Ovary (tissue), 3 donors: ENCODE results near the gene TOP3B.

Experiments used
- EP300 ChIP-seq: sonication (generic); formaldehyde crosslinking; IDR thresholded peaks from one replicate; pipeline ENCODE4 v1.6.1; 2017; ENCODE audit warnings: antibody characterized with exemption
- POLR2A ChIP-seq: fragments of 450-650 bp; IDR thresholded peaks from one replicate; pipeline ENCODE4 v1.6.1; 2017; ENCODE audit warnings: antibody characterized with exemption, mild to moderate bottlenecking, moderate library complexity
- TF ChIP-seq, protein P1 (sequence below), 3 donors: fragments of 450-650 bp in 2 of 3; fragments of 200-600 bp in 1 of 3; IDR thresholded peaks; one replicate each; pipeline versions ENCODE4 v1.5.1 to v1.8.0; 2016 to 2022; ENCODE audit warnings: antibody characterized with exemption in 3 of 3, mild to moderate bottlenecking in 1 of 3
- donor health status: DM: no; HTN: no; CAD: no.

DNA sequence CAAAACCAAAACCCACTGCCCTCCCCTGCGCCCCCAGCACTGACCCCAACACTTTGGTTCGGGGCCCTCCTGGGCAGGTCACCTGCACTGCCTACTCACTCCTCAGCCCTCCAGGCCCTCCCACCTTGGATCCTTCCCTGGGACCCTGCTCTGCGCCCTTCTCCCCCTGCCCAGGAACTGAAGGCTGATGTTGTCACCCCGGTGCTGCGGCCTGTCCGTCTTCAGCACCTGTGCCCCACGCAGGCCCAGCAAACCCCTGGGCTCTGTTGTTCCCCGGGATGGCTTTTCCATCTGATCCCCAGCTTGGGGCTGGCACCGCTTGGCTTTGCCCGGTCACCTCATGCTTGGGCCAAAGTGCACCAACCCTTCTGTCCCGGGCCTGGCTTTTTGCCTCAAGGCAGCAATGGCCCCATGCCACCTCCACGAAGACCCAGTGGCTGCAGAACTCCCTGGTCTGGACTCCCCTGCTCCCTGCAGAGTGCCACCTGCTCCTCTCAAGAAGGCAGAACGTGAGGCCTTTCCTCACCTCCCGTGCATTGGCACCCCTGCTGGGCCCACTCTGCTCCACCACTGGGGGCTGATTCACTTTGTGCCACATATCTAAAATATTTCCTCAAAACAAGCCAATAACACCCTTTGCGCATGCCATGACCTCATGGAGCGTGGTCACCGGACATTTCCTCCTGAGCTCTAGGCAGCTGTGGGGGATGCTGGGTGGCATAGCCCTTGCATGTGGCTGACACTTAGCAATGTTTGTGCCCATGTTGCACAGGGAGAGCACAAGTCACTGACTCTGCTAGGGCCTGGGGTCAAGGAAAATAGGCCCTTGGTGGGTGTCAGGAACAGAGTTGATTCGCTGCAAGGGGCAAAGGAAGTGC lies 38.8 kb downstream of the TOP3B start:
- TF ChIP-seq, protein P1, sequence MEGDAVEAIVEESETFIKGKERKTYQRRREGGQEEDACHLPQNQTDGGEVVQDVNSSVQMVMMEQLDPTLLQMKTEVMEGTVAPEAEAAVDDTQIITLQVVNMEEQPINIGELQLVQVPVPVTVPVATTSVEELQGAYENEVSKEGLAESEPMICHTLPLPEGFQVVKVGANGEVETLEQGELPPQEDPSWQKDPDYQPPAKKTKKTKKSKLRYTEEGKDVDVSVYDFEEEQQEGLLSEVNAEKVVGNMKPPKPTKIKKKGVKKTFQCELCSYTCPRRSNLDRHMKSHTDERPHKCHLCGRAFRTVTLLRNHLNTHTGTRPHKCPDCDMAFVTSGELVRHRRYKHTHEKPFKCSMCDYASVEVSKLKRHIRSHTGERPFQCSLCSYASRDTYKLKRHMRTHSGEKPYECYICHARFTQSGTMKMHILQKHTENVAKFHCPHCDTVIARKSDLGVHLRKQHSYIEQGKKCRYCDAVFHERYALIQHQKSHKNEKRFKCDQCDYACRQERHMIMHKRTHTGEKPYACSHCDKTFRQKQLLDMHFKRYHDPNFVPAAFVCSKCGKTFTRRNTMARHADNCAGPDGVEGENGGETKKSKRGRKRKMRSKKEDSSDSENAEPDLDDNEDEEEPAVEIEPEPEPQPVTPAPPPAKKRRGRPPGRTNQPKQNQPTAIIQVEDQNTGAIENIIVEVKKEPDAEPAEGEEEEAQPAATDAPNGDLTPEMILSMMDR (IDR thresholded peaks at IDR 0.05), result no peak
- TF ChIP-seq POLR2A, result no peak
- no peak for TF ChIP-seq EP300
